Measurements from ENCODE around the gene TULP4. TPM values are rescaled to one million over a fixed set of nuclear protein-coding genes. Genes with fewer than 3 reads are reported as not detected.
"Not testable (repeated sequence)": the region's sequence is repeated elsewhere in the genome, so short reads cannot be mapped to it uniquely, and the experiment has no call there.

The TULP4 gene
- total RNA-seq, 2 experiments from 2014 or later = 28.4 to 30.5 TPM

- ATAC-seq = no peak
- H3K4me3 Mint-ChIP-seq = no peak overlapping the region
- no peak overlapping the region for H3K27ac Mint-ChIP-seq
- no peaks in the 10 kb centered on the region for H3K27me3 Mint-ChIP-seq
- H3K4me1 Mint-ChIP-seq = no peaks in the 10 kb centered on the region
- peaks cover 9% of the 10 kb centered on the region for H3K36me3 Mint-ChIP-seq
- peaks cover 4% of the 10 kb centered on the region for H3K9me3 Mint-ChIP-seq (ENCODE audit: low read depth)
- DNase-seq = no peak
- CTCF ChIA-PET = no interaction called here
These were observed 86.2 kb downstream of the TULP4 start for GRCh38 chr6:158398252-158399024.

- CTCF ChIA-PET = no interaction called here
- no peak overlapping the region for H3K4me3 Mint-ChIP-seq
These were observed 86.9 kb downstream of the TULP4 start for GRCh38 chr6:158399040-158399700.

GRCh38 chr6:158402184-158402583, 89.9 kb downstream of the TULP4 start:
- Mint-ChIP-seq H3K9me3 (ENCODE audit: low read depth) (no peaks in the 10 kb centered on the region), H3K4me1 (no peaks in the 10 kb centered on the region), H3K27me3 (no peaks in the 10 kb centered on the region), H3K36me3 (no peaks in the 10 kb centered on the region), H3K4me3 (no peak overlapping the region), H3K27ac (no peak overlapping the region)
- DNase-seq = no peak
- CTCF ChIA-PET = interaction anchor here (1.4 to 3.1 kb wide), 2 partner anchors 16 to 188 kb away, joined by 4 to 10 read pairs; no protein-coding TSS in a partner anchor
- no peak for ATAC-seq

More at GRCh38 chr6:158399040-158399700, 86.9 kb downstream of the TULP4 start:
- ATAC-seq = no peak
- Mint-ChIP-seq H3K9me3 (ENCODE audit: low read depth) (no peaks in the 10 kb centered on the region), H3K27ac (no peak overlapping the region), H3K4me1 (no peaks in the 10 kb centered on the region), H3K27me3 (no peaks in the 10 kb centered on the region), H3K36me3 (peaks cover 4% of the 10 kb centered on the region)
- DNase-seq = no peak

- H3K36me3 Mint-ChIP-seq; H3K4me1 Mint-ChIP-seq; H3K4me3 Mint-ChIP-seq; H3K9me3 Mint-ChIP-seq (ENCODE audit: low read depth); DNase-seq; H3K27me3 Mint-ChIP-seq; ATAC-seq; CTCF ChIA-PET; H3K27ac Mint-ChIP-seq: not testable (repeated sequence)
These were observed 93.1 kb downstream of the TULP4 start for GRCh38 chr6:158405321-158405831.

GRCh38 chr6:158405933-158406332, 93.7 kb downstream of the TULP4 start:
- no peak overlapping the region for H3K27ac Mint-ChIP-seq
- H3K27me3 Mint-ChIP-seq = no peaks in the 10 kb centered on the region
- CTCF ChIA-PET = interaction anchor here (0.9 kb wide), 1 partner anchor 19 kb away, joined by 3 read pairs; no protein-coding TSS in a partner anchor
- DNase-seq (no peak), ATAC-seq (no peak)
- no peak overlapping the region for H3K4me3 Mint-ChIP-seq
- no peaks in the 10 kb centered on the region for H3K4me1 Mint-ChIP-seq
- no peaks in the 10 kb centered on the region for H3K9me3 Mint-ChIP-seq (ENCODE audit: low read depth)
- H3K36me3 Mint-ChIP-seq = no peaks in the 10 kb centered on the region

- H3K36me3 Mint-ChIP-seq = no peaks in the 10 kb centered on the region
- DNase-seq (no peak), ATAC-seq (no peak)
- H3K27ac Mint-ChIP-seq = no peak overlapping the region
- H3K9me3 Mint-ChIP-seq (ENCODE audit: low read depth) = no peaks in the 10 kb centered on the region
- H3K4me3 Mint-ChIP-seq = no peak overlapping the region
- no peaks in the 10 kb centered on the region for H3K27me3 Mint-ChIP-seq
- CTCF ChIA-PET = interaction anchor here (0.6 to 0.9 kb wide), 2 partner anchors 20 to 196 kb away, joined by 3 read pairs; no protein-coding TSS in a partner anchor
- H3K4me1 Mint-ChIP-seq = no peaks in the 10 kb centered on the region
These were observed 94.5 kb downstream of the TULP4 start for GRCh38 chr6:158406736-158407135.

GRCh38 chr6:158408013-158408412, 95.7 kb downstream of the TULP4 start:
- no peak overlapping the region for H3K27ac Mint-ChIP-seq
- H3K4me3 Mint-ChIP-seq = no peak overlapping the region
- no peaks in the 10 kb centered on the region for H3K27me3 Mint-ChIP-seq
- no peak for ATAC-seq
- H3K4me1 Mint-ChIP-seq = no peaks in the 10 kb centered on the region
- H3K9me3 Mint-ChIP-seq (ENCODE audit: low read depth) = no peaks in the 10 kb centered on the region
- no peak for DNase-seq
- CTCF ChIA-PET = interaction anchor here (1.0 kb wide), 1 partner anchor 10 kb away, joined by 3 read pairs; no protein-coding TSS in a partner anchor
- no peaks in the 10 kb centered on the region for H3K36me3 Mint-ChIP-seq

- H3K36me3 Mint-ChIP-seq = no peaks in the 10 kb centered on the region
- CTCF ChIA-PET = interaction anchor here (1.0 kb wide), 1 partner anchor 9 kb away, joined by 3 read pairs; no protein-coding TSS in a partner anchor
These were observed 96.4 kb downstream of the TULP4 start for GRCh38 chr6:158408552-158409130.

GRCh38 chr6:158409451-158409850, 97.2 kb downstream of the TULP4 start:
- no peak overlapping the region for H3K4me3 Mint-ChIP-seq
- no peaks in the 10 kb centered on the region for H3K27me3 Mint-ChIP-seq
- CTCF ChIA-PET = no interaction called here
- DNase-seq = no peak
- no peaks in the 10 kb centered on the region for H3K9me3 Mint-ChIP-seq (ENCODE audit: low read depth)
- no peak overlapping the region for H3K27ac Mint-ChIP-seq
- no peaks in the 10 kb centered on the region for H3K36me3 Mint-ChIP-seq
- no peak for ATAC-seq
- H3K4me1 Mint-ChIP-seq = no peaks in the 10 kb centered on the region

More at GRCh38 chr6:158408552-158409130, 96.4 kb downstream of the TULP4 start:
- Mint-ChIP-seq H3K4me3 (no peak overlapping the region), H3K9me3 (ENCODE audit: low read depth) (no peaks in the 10 kb centered on the region), H3K4me1 (no peaks in the 10 kb centered on the region), H3K27me3 (no peaks in the 10 kb centered on the region), H3K27ac (no peak overlapping the region)
- ATAC-seq = no peak
- DNase-seq = no peak

GRCh38 chr6:158410784-158411183, 98.5 kb downstream of the TULP4 start:
- Mint-ChIP-seq H3K9me3 (ENCODE audit: low read depth) (no peaks in the 10 kb centered on the region), H3K27me3 (no peaks in the 10 kb centered on the region), H3K4me1 (no peaks in the 10 kb centered on the region), H3K27ac (no peak overlapping the region), H3K4me3 (no peak overlapping the region), H3K36me3 (peaks cover 2% of the 10 kb centered on the region)
- no peak for DNase-seq
- no peak for ATAC-seq
- CTCF ChIA-PET = interaction anchor here (1.3 kb wide), 1 partner anchor 197 kb away, joined by 4 read pairs; no protein-coding TSS in a partner anchor

GRCh38 chr6:158411998-158412397, 99.7 kb downstream of the TULP4 start:
- DNase-seq (no peak), ATAC-seq (no peak)
- Mint-ChIP-seq H3K4me1 (no peaks in the 10 kb centered on the region), H3K27ac (no peak overlapping the region), H3K9me3 (ENCODE audit: low read depth) (no peaks in the 10 kb centered on the region), H3K27me3 (no peaks in the 10 kb centered on the region), H3K4me3 (no peak overlapping the region), H3K36me3 (peaks cover 2% of the 10 kb centered on the region)
- CTCF ChIA-PET = no interaction called here

- no peak for DNase-seq
- no peak for ATAC-seq
- H3K27me3 Mint-ChIP-seq = no peaks in the 10 kb centered on the region
- H3K9me3 Mint-ChIP-seq (ENCODE audit: low read depth) = no peaks in the 10 kb centered on the region
- H3K4me1 Mint-ChIP-seq = no peaks in the 10 kb centered on the region
- CTCF ChIA-PET = no interaction called here
- no peak overlapping the region for H3K27ac Mint-ChIP-seq
- peaks cover 2% of the 10 kb centered on the region for H3K36me3 Mint-ChIP-seq
- no peak overlapping the region for H3K4me3 Mint-ChIP-seq
These were observed 100.8 kb downstream of the TULP4 start for GRCh38 chr6:158413028-158413427.

GRCh38 chr6:158413814-158414565, 101.7 kb downstream of the TULP4 start:
- Mint-ChIP-seq H3K4me1 (no peaks in the 10 kb centered on the region), H3K4me3 (no peak overlapping the region), H3K27me3 (no peaks in the 10 kb centered on the region), H3K27ac (no peak overlapping the region), H3K36me3 (peaks cover 2% of the 10 kb centered on the region), H3K9me3 (ENCODE audit: low read depth) (no peaks in the 10 kb centered on the region)
- ATAC-seq (no peak), DNase-seq (no peak)
- CTCF ChIA-PET = no interaction called here
